ENCODE data around the gene DET1.
A peak's percentile ranks its signal among the peaks of the same experiment; 100 is the strongest.
"Not testable (repeated sequence)": the region's sequence is repeated elsewhere in the genome, so short reads cannot be mapped to it uniquely, and the experiment has no call there.

DET1 gene

DNA sequence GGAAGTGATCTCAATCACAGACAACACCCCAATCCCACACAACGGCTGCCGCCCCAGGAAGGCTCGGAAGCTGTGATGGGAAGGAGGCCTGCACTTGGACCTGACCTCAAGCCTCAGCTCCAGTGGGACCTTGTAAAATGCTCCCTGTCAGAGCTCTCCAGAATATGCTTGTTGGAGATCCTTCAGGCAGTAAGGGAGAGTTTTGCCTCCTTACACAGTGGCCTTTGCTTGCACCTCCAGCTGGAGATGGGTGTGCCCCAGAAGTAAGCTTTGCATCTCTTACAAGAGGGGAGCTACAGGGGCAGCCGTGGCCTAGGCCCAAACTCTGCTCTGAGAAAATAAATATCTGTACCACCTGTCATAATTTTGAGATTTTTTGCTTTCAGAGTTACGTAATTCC lies 68.6 kb downstream of the DET1 start:
- Histone ChIP-seq H3K27me3 (replicated peaks; ENCODE audit: insufficient read depth, low read length) (no peaks in the 10 kb centered on the region), H3K9ac (ENCODE audit: low read length) (no peak overlapping the region), H3K9me3 (replicated peaks; ENCODE audit: insufficient read depth, low read length) (no peaks in the 10 kb centered on the region), H3K4me2 (ENCODE audit: low read depth, low read length) (no peak overlapping the region), H2AFZ (ENCODE audit: low read length) (no peak overlapping the region), H3K27ac (ENCODE audit: low read length) (no peak overlapping the region), H3K9me2 (replicated peaks; ENCODE audit: insufficient read depth, low read length) (no peaks in the 10 kb centered on the region), H4K20me1 (ENCODE audit: insufficient read depth, low read length) (no peaks in the 10 kb centered on the region), H3K4me1 (ENCODE audit: low read length) (no peaks in the 10 kb centered on the region), H3K4me3 (ENCODE audit: low read length) (no peak overlapping the region), H3F3A (ENCODE audit: insufficient read depth, low read length) (0 out of 2 replicates have a peak, but pooled peaks cover 3% of the 10 kb centered on the region), H3K79me2 (ENCODE audit: low read length) (no peaks in the 10 kb centered on the region), H3K36me3 (replicated peaks; ENCODE audit: insufficient read depth, low read length) (0 out of 2 replicates have a peak, but pooled peaks cover 5% of the 10 kb centered on the region)
- TF ChIP-seq EZH2phosphoT487 (IDR thresholded peaks at IDR 0.05; ENCODE audit: low read length) = no peak
- TF ChIP-seq, protein P1, sequence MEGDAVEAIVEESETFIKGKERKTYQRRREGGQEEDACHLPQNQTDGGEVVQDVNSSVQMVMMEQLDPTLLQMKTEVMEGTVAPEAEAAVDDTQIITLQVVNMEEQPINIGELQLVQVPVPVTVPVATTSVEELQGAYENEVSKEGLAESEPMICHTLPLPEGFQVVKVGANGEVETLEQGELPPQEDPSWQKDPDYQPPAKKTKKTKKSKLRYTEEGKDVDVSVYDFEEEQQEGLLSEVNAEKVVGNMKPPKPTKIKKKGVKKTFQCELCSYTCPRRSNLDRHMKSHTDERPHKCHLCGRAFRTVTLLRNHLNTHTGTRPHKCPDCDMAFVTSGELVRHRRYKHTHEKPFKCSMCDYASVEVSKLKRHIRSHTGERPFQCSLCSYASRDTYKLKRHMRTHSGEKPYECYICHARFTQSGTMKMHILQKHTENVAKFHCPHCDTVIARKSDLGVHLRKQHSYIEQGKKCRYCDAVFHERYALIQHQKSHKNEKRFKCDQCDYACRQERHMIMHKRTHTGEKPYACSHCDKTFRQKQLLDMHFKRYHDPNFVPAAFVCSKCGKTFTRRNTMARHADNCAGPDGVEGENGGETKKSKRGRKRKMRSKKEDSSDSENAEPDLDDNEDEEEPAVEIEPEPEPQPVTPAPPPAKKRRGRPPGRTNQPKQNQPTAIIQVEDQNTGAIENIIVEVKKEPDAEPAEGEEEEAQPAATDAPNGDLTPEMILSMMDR (IDR thresholded peaks at IDR 0.05; ENCODE audit: low read length) = no peak
- TF ChIP-seq EZH2 (optimal IDR thresholded peaks at IDR 0.05; ENCODE audit: low read depth, low read length) = no peak
- no peak for DNase-seq

DNA sequence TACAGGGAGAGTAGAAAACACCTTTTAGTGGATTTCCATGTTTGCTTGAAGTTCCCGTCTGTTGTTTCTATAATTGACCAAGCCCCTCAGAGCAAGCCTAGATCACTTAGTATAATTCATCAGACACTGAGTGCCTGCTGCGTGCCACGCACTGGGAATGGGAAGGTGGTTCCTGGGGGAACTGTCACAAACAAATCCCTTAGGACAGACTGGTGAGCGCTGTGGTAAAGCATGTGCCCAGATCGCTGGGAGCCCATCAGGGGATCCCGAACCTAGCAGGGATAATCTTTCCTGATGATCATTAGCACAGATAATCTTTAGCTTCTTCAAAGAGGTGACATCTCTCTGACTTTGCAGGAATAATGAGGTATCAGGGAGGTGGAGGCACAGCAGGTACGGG lies 69.4 kb downstream of the DET1 start:
- no peak overlapping the region for H3K27ac ChIP-seq (ENCODE audit: low read length)

DNA sequence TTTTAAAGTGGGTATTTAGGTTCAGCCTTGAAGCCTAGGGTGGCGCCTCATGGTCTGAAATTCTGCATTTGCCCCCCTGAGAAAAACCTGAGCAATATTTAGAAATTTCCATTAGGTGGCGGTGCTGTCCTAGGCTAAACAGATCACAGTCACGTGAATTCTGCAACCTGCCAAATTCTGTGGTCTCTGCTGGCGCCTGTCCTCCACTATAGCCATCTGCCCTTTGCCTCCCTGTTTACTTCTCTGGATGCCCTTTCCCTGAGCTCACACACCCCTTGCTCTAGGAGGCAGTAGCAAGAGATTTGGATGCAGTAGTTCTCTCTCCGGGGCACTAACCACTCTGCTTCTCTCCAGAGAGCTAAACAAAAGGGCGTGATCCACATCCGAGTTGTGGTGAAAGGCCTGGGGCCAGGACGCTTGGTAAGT lies 69.8 kb downstream of the DET1 start:
- Histone ChIP-seq H3K27me3 (replicated peaks; ENCODE audit: insufficient read depth, low read length) (no peaks in the 10 kb centered on the region), H2AFZ (ENCODE audit: low read length) (no peak overlapping the region), H3K79me2 (ENCODE audit: low read length) (no peaks in the 10 kb centered on the region), H3K27ac (ENCODE audit: low read length) (no peak overlapping the region), H3F3A (ENCODE audit: insufficient read depth, low read length) (0 out of 2 replicates have a peak, but pooled peaks cover 3% of the 10 kb centered on the region), H3K9me2 (replicated peaks; ENCODE audit: insufficient read depth, low read length) (no peaks in the 10 kb centered on the region), H3K9me3 (replicated peaks; ENCODE audit: insufficient read depth, low read length) (no peaks in the 10 kb centered on the region), H3K4me3 (ENCODE audit: low read length) (no peak overlapping the region), H3K36me3 (replicated peaks; ENCODE audit: insufficient read depth, low read length) (0 out of 2 replicates have a peak, but pooled peaks cover 5% of the 10 kb centered on the region), H3K4me2 (ENCODE audit: low read depth, low read length) (no peak overlapping the region), H3K9ac (ENCODE audit: low read length) (no peak overlapping the region), H4K20me1 (ENCODE audit: insufficient read depth, low read length) (no peaks in the 10 kb centered on the region), H3K4me1 (ENCODE audit: low read length) (no peaks in the 10 kb centered on the region)
- TF ChIP-seq EZH2phosphoT487 (IDR thresholded peaks at IDR 0.05; ENCODE audit: low read length) = no peak
- TF ChIP-seq, protein P1 (IDR thresholded peaks at IDR 0.05; ENCODE audit: low read length) = peak; percentile 61
- peak; percentile 43 for DNase-seq

More for the DNA sequence above, 69.4 kb downstream of the DET1 start:
- DNase-seq = no peak
- 0 out of 2 replicates have a peak, but pooled peaks cover 3% of the 10 kb centered on the region for H3F3A ChIP-seq (ENCODE audit: insufficient read depth, low read length)
- no peaks in the 10 kb centered on the region for H3K79me2 ChIP-seq (ENCODE audit: low read length)
- no peaks in the 10 kb centered on the region for H3K9me3 ChIP-seq (replicated peaks; ENCODE audit: insufficient read depth, low read length)
- H3K4me1 ChIP-seq (ENCODE audit: low read length) = no peaks in the 10 kb centered on the region
- TF ChIP-seq, protein P1 (IDR thresholded peaks at IDR 0.05; ENCODE audit: low read length) = no peak
- no peak for TF ChIP-seq EZH2phosphoT487 (IDR thresholded peaks at IDR 0.05; ENCODE audit: low read length)
- no peak for TF ChIP-seq EZH2 (optimal IDR thresholded peaks at IDR 0.05; ENCODE audit: low read depth, low read length)
- no peak overlapping the region for H3K4me2 ChIP-seq (ENCODE audit: low read depth, low read length)
- no peak overlapping the region for H3K4me3 ChIP-seq (ENCODE audit: low read length)
- no peak overlapping the region for H2AFZ ChIP-seq (ENCODE audit: low read length)
- no peaks in the 10 kb centered on the region for H3K9me2 ChIP-seq (replicated peaks; ENCODE audit: insufficient read depth, low read length)
- H3K36me3 ChIP-seq (replicated peaks; ENCODE audit: insufficient read depth, low read length) = 0 out of 2 replicates have a peak, but pooled peaks cover 5% of the 10 kb centered on the region
- H4K20me1 ChIP-seq (ENCODE audit: insufficient read depth, low read length) = no peaks in the 10 kb centered on the region
- no peak overlapping the region for H3K9ac ChIP-seq (ENCODE audit: low read length)
- no peaks in the 10 kb centered on the region for H3K27me3 ChIP-seq (replicated peaks; ENCODE audit: insufficient read depth, low read length)

DNA sequence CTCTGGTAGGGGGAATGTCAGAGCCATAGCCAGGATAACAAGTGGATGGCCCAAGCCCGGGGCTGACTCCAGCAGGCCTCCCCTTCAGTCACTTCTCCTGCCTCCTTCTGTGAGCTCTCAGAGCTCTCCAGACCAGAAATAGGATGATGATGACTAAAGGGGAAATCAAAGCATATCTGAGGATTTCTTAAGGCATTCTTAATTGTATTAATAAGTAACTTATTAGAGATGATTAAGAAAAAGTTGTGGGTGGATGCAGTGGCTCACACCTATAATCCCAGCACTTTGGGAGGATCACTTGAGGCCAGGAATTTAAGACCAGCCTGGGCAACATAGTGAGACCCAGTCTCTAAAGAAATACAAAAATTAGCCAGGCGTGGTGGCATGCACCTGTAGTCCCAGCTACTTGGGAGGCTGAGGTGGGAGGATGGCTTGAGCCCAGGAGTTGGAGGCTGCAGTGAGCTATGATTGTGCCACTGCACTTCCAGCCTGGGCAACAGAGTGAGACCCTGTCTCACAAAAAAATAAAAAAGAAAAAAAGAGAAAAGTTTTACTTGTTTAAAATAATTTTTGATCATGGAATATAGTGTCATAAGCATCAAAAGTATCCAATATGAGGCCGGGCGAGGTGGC lies 72.7 kb downstream of the DET1 start:
- not testable (repeated sequence) for H3K4me3 ChIP-seq (ENCODE audit: low read length); DNase-seq; H3K9me3 ChIP-seq (replicated peaks; ENCODE audit: insufficient read depth, low read length); H3K36me3 ChIP-seq (replicated peaks; ENCODE audit: insufficient read depth, low read length); H3F3A ChIP-seq (ENCODE audit: insufficient read depth, low read length); H4K20me1 ChIP-seq (ENCODE audit: insufficient read depth, low read length); H3K4me1 ChIP-seq (ENCODE audit: low read length); H2AFZ ChIP-seq (ENCODE audit: low read length); H3K9me2 ChIP-seq (replicated peaks; ENCODE audit: insufficient read depth, low read length); H3K27me3 ChIP-seq (replicated peaks; ENCODE audit: insufficient read depth, low read length); H3K27ac ChIP-seq (ENCODE audit: low read length); H3K4me2 ChIP-seq (ENCODE audit: low read depth, low read length); H3K9ac ChIP-seq (ENCODE audit: low read length)
- H3K79me2 ChIP-seq (ENCODE audit: low read length) = peaks cover 17% of the 10 kb centered on the region

Data from MM.1S (cell line).